Psoas muscle (tissue), 8 donors: ENCODE results near the gene MARCHF10. TPM values are rescaled to one million over a fixed set of nuclear protein-coding genes. Genes with fewer than 3 reads are reported as not detected.
"Not testable (repeated sequence)": the region's sequence is repeated elsewhere in the genome, so short reads cannot be mapped to it uniquely, and the experiment has no call there.

Experiments used
- ATAC-seq, 4 donors: fragments of 200-7000 bp; cut with Tn5 transposase; one replicate each; pipeline ENCODE4 v1.9.1; 2020; ENCODE audit warnings: moderate library complexity in 3 of 4, mild to moderate bottlenecking in 2 of 4
- DNase-seq, 2 donors: peaks; one replicate each; pipeline ENCODE4 v3.0.0-alpha.2; 2020
- H3K27ac ChIP-seq: fragments of 200-600 bp; one replicate; pipeline ENCODE4 v1.8.0; 2022
- H3K27me3 ChIP-seq, 3 donors: fragments of 200-600 bp in 1 of 3; one replicate each; pipeline versions ENCODE4 v1.6.1 to v1.8.0; 2013 to 2022; ENCODE audit warnings: low read length in 2 of 3, mild to moderate bottlenecking in 2 of 3, moderate library complexity in 1 of 3; ENCODE audit not compliant: insufficient read depth in 3 of 3
- H3K36me3 ChIP-seq, 2 donors: fragments of 200-600 bp in 1 of 2; one replicate each; pipeline versions ENCODE4 v1.6.1 to v1.8.0; 2013 to 2022; ENCODE audit warnings: low read depth in 1 of 2, mild to moderate bottlenecking in 1 of 2, moderate library complexity in 1 of 2; ENCODE audit not compliant: insufficient read depth in 1 of 2
- H3K4me1 ChIP-seq: fragments of 200-600 bp; one replicate; pipeline ENCODE4 v1.8.0; 2022
- H3K4me3 ChIP-seq: fragments of 200-600 bp; one replicate; pipeline ENCODE4 v1.8.0; 2022; ENCODE audit warnings: mild to moderate bottlenecking
- H3K9me3 ChIP-seq: fragments of 200-600 bp; one replicate; pipeline ENCODE4 v1.8.0; 2022
- WGBS, 3 donors: extraction: QIAGEN DNeasy Blood & Tissue Kit; methylation state at CpG; one replicate each; pipeline versions ENCODE4 v1.1.6 to v1.1.7; 2013; 5-methylcytosine and 5-hydroxymethylcytosine counted together
- intact Hi-C, 2 donors: fragments of 100-400 bp; cut with DNase I; formaldehyde crosslinking; loops; one replicate each; pipeline versions ENCODE4 v1.11.0 to v1.14.2; 2022
- polyA plus RNA-seq, 3 donors: library from polyadenylated mRNA; stranded (reverse); fragments of 200-250 nt; gene quantifications; one replicate each; pipeline ENCODE4 v1.2.3, GENCODE V29; 2013
- total RNA-seq, 4 donors: library from RNA; stranded (reverse); fragmentation: NEBNext Ultra II Directional in 2 of 4; extraction: Animal tissue kit (Norgen Biotek cat#: 25700) in 2 of 4; gene quantifications; one replicate each; pipeline versions ENCODE4 v1.2.1 to v1.2.4, GENCODE V29; 2021 to 2023
- TF ChIP-seq, protein P1 (sequence below): fragments of 200-600 bp; IDR thresholded peaks from one replicate; pipeline ENCODE4 v1.8.0; 2022; ENCODE audit warnings: antibody characterized with exemption
- donor health status: healthy with polysubstance abuse.
- donor health status: DM: no; HTN: no; CAD: no; lungs with moderate emphysema.
- donor health status: Bipolar disorder and iron deficiency.
- donor health status: healthy.
- donor health status: DM: yes; HTN: yes; CAD: no.
- donor health status: DM: no; HTN: no; CAD: no.
- donor health status: DM: no; HTN: no; CAD: no.
- donor health status: DM: yes; HTN: yes; CAD: no.

MARCHF10 gene
- total and polyA plus RNA-seq, 7 donors = 0.01 TPM; not detected in 6

- Histone ChIP-seq H3K4me1 (no peaks in the 10 kb centered on the region), H3K9me3 (no peaks in the 10 kb centered on the region), H3K4me3 (no peak overlapping the region), H3K27ac (no peak overlapping the region), H3K36me3 (no peaks in the 10 kb centered on the region), H3K27me3 (no peaks in the 10 kb centered on the region)
- intact Hi-C loops = no loop called here
- WGBS, 3 donors = 57 to 62% (median 62%) methylated on average over 6 of the region's 6 CpGs
- DNase-seq = no peak
- ATAC-seq = no peak
- TF ChIP-seq, protein P1, sequence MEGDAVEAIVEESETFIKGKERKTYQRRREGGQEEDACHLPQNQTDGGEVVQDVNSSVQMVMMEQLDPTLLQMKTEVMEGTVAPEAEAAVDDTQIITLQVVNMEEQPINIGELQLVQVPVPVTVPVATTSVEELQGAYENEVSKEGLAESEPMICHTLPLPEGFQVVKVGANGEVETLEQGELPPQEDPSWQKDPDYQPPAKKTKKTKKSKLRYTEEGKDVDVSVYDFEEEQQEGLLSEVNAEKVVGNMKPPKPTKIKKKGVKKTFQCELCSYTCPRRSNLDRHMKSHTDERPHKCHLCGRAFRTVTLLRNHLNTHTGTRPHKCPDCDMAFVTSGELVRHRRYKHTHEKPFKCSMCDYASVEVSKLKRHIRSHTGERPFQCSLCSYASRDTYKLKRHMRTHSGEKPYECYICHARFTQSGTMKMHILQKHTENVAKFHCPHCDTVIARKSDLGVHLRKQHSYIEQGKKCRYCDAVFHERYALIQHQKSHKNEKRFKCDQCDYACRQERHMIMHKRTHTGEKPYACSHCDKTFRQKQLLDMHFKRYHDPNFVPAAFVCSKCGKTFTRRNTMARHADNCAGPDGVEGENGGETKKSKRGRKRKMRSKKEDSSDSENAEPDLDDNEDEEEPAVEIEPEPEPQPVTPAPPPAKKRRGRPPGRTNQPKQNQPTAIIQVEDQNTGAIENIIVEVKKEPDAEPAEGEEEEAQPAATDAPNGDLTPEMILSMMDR = no peak
These were observed 46.1 kb upstream of the MARCHF10 start for GRCh38 chr17:62854098-62854680.

- Histone ChIP-seq H3K4me3 (no peak overlapping the region), H3K27ac (no peak overlapping the region), H3K27me3 (no peaks in the 10 kb centered on the region), H3K4me1 (no peaks in the 10 kb centered on the region), H3K36me3 (no peaks in the 10 kb centered on the region), H3K9me3 (no peaks in the 10 kb centered on the region)
- ATAC-seq (no peak), DNase-seq (no peak)
- intact Hi-C loops = no loop called here
- 94 to 100% (median 98%) methylated on average over 2 of the region's 2 CpGs for WGBS, 3 donors
- TF ChIP-seq, protein P1 = no peak
These were observed 44.1 kb upstream of the MARCHF10 start for GRCh38 chr17:62852195-62852594.

DNA sequence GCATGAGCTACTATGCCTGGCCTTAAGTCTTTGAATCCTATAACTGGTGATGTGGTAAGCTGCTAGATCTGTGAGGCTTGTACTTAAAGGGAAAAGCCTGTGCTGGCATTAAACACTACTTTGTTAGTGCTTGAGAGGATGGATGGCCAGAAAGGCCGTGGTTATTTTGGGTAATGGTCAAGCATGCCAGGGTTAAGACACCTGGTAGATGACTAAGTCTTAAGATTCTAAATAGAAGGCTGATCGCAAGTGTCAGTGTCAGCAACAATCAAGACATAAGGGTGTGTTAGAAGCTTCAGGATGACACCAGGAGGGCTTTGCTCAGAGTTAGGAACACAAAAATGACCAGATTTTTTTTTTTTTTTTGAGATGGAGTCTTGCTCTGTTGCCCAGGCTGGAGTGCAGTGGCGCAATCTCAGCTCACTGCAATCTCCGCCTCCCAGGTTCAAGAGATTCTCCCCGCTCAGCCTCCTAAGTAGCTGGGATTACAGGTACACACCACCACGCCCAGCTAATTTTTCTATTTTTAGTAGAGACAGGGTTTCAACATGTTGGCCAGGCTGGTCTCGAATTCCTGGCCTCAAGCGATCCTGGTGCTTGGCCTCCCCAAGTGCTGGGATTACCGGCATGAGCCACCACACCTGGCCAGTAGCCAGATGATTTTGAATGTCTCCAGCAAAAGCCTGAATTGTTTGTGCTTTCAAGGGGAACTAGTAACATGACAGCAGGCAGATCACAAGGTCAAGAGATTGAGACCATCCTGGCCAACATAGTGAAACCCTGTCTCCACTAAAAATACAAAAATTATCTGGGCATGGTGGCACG, 41.7 kb upstream of the MARCHF10 start:
- H3K4me1 ChIP-seq, H3K9me3 ChIP-seq, H3K4me3 ChIP-seq, ATAC-seq, H3K27ac ChIP-seq, intact Hi-C loops, DNase-seq, H3K27me3 ChIP-seq, H3K36me3 ChIP-seq: not testable (repeated sequence)
- 71 to 74% (median 74%) methylated on average over 10 of the region's 10 CpGs for WGBS, 3 donors

DNA sequence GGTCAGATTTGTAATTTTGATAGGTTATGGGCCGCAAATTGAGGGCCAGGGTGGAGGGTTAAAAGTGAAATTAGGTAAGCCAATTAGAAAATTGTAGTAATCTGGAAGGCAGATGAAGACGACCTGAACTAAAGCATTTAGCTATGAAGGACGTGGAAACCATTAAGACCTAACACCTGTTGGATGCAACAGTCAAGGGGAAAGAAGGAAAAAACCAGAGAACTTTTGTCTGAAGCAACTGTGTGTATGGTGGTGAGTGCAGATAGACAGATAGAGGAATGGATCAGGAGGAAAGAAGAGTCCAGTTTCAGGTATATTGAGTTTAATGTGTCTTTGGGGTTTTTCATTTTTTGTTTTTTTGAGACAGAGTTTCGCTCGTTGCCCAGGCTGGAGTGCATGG, 40.2 kb upstream of the MARCHF10 start:
- ATAC-seq = no peak

DNA sequence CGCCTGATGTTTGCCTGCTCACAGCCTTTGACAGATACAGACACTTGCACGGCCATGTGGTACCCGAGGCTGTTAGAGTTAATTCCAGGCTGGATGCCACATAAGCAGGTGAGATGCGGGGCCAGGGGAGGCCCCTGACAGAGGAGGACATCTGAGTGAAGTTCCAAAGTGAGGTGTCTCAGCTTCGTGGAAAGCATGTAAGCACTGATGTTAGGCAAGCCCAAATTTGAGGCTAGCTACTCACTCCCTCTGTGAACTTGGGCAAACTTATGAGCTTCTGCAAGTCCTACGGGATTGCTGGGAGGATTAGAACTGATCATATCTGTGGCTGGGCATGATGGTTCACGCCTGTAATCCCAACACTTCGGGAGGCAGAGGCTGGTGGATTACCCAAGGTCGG, 39.3 kb upstream of the MARCHF10 start:
- Histone ChIP-seq H3K27ac (no peak overlapping the region), H3K36me3 (no peaks in the 10 kb centered on the region), H3K4me3 (no peak overlapping the region), H3K27me3 (no peaks in the 10 kb centered on the region), H3K9me3 (no peaks in the 10 kb centered on the region), H3K4me1 (no peaks in the 10 kb centered on the region)
- ATAC-seq = no peak
- 71 to 76% (median 71%) methylated on average over 9 of the region's 9 CpGs for WGBS, 3 donors
- TF ChIP-seq, protein P1 = no peak
- no peak for DNase-seq
- intact Hi-C loops = no loop called here

More for the DNA sequence above, 40.2 kb upstream of the MARCHF10 start:
- Histone ChIP-seq H3K4me1 (no peaks in the 10 kb centered on the region), H3K36me3 (no peaks in the 10 kb centered on the region), H3K9me3 (no peaks in the 10 kb centered on the region), H3K4me3 (no peak overlapping the region), H3K27me3 (no peaks in the 10 kb centered on the region), H3K27ac (no peak overlapping the region)
- intact Hi-C loops = no loop called here
- no peak for DNase-seq
- TF ChIP-seq, protein P1 = no peak
- WGBS, 3 donors = 71 to 91% (median 77%) methylated on average over 5 of the region's 5 CpGs
